Neuronal stem cell (in vitro differentiated cells): ENCODE results near the gene GPR143.

ENCODE experiments used
- DNase-seq: peaks from one replicate; pipeline ENCODE4 v3.0.0-alpha.2; 2013; ENCODE audit warnings: low spot score
- H2AFZ ChIP-seq: one replicate; pipeline ENCODE4 v1.6.1; 2013; ENCODE audit warnings: mild to moderate bottlenecking, low read length, inconsistent platforms
- H2AK5ac ChIP-seq: 2 replicates; pipeline ENCODE4 v1.6.1; 2013; ENCODE audit warnings: low read depth, mild to moderate bottlenecking, inconsistent platforms, low read length, moderate library complexity, mixed read lengths
- H2BK120ac ChIP-seq: 2 replicates; pipeline ENCODE4 v1.6.1; 2013; ENCODE audit warnings: low read depth, mild to moderate bottlenecking, inconsistent platforms, low read length, moderate library complexity, mixed read lengths
- H2BK12ac ChIP-seq: one replicate; pipeline ENCODE4 v1.6.1; 2013; ENCODE audit warnings: low read length, inconsistent platforms
- H2BK15ac ChIP-seq: 2 replicates; pipeline ENCODE4 v1.6.1; 2013; ENCODE audit warnings: mild to moderate bottlenecking, low read length, inconsistent platforms, mixed read lengths
- H2BK5ac ChIP-seq: one replicate; pipeline ENCODE4 v1.6.1; 2013; ENCODE audit warnings: inconsistent platforms, mild to moderate bottlenecking, low read length, moderate library complexity
- H3K14ac ChIP-seq: one replicate; pipeline ENCODE4 v1.6.1; 2013; ENCODE audit warnings: low read length, inconsistent platforms
- H3K18ac ChIP-seq: 2 replicates; pipeline ENCODE4 v1.6.1; 2013; ENCODE audit warnings: low read length, inconsistent platforms
- H3K23ac ChIP-seq: 2 replicates; pipeline ENCODE4 v1.6.1; 2013; ENCODE audit warnings: low read depth, mild to moderate bottlenecking, mixed read lengths, low read length, inconsistent platforms; ENCODE audit not compliant: poor library complexity
- H3K27ac ChIP-seq: replicated peaks from 3 replicates; pipeline ENCODE4 v1.5.1; 2013; ENCODE audit warnings: low read length, inconsistent platforms
- H3K27me3 ChIP-seq, 3 experiments: 2 replicates each; pipeline ENCODE4 v1.6.1; 2013; ENCODE audit warnings: low read length in 3 of 3, mild to moderate bottlenecking in 2 of 3, inconsistent platforms in 1 of 3, low read depth in 1 of 3, mixed read lengths in 1 of 3, moderate library complexity in 1 of 3; ENCODE audit not compliant: control insufficient read depth in 3 of 3, insufficient read depth in 3 of 3
- H3K36me3 ChIP-seq, 2 donors: replicated peaks in 1 of 2; 2 replicates each; pipeline ENCODE4 v1.6.1; 2013; ENCODE audit warnings: low read length in 2 of 2; ENCODE audit not compliant: control insufficient read depth in 2 of 2, insufficient read depth in 2 of 2
- H3K4ac ChIP-seq: 2 replicates; pipeline ENCODE4 v1.6.1; 2013; ENCODE audit warnings: inconsistent platforms, mild to moderate bottlenecking, low read length, moderate library complexity
- H3K4me1 ChIP-seq, 2 donors: 1 replicate in 1 of 2; 2 replicates in 1 of 2; pipeline ENCODE4 v1.6.1; 2013; ENCODE audit warnings: low read length in 2 of 2, low read depth in 1 of 2; ENCODE audit not compliant: control insufficient read depth in 2 of 2, insufficient read depth in 1 of 2
- H3K4me2 ChIP-seq: one replicate; pipeline ENCODE4 v1.6.1; 2013; ENCODE audit warnings: mild to moderate bottlenecking, low read length, inconsistent platforms; ENCODE audit not compliant: insufficient read depth, poor library complexity, severe bottlenecking
- H3K4me3 ChIP-seq, 2 donors: 2 replicates each; pipeline ENCODE4 v1.5.1; 2013; ENCODE audit warnings: low read length in 2 of 2, mild to moderate bottlenecking in 2 of 2, inconsistent platforms in 1 of 2, moderate library complexity in 1 of 2
- H3K79me1 ChIP-seq: one replicate; pipeline ENCODE4 v1.6.1; 2013; ENCODE audit warnings: low read depth, mild to moderate bottlenecking, inconsistent platforms, low read length, moderate library complexity
- H3K9ac ChIP-seq: one replicate; pipeline ENCODE4 v1.6.1; 2013; ENCODE audit warnings: mild to moderate bottlenecking, low read depth, low read length, inconsistent platforms; ENCODE audit not compliant: poor library complexity
- H3K9me3 ChIP-seq, 2 donors: replicated peaks in 1 of 2; 2 replicates each; pipeline versions ENCODE3 to v1.6.1; 2013; ENCODE audit warnings: low read length in 2 of 2, mild to moderate bottlenecking in 2 of 2, inconsistent platforms in 1 of 2, low read depth in 1 of 2, mixed read lengths in 1 of 2, moderate library complexity in 1 of 2; ENCODE audit not compliant: control insufficient read depth in 2 of 2, insufficient read depth in 1 of 2
- H4K8ac ChIP-seq: one replicate; pipeline ENCODE4 v1.6.1; 2013; ENCODE audit warnings: low read depth, mild to moderate bottlenecking, inconsistent platforms, low read length, moderate library complexity
- H4K91ac ChIP-seq: one replicate; pipeline ENCODE4 v1.6.1; 2013; ENCODE audit warnings: low read length, low read depth, mild to moderate bottlenecking, inconsistent platforms; ENCODE audit not compliant: poor library complexity
- WGBS, 2 donors: extraction: QIAGEN DNeasy Blood & Tissue Kit; methylation state at CpG; one replicate each; pipeline ENCODE4 v1.1.7; 2013; ENCODE audit warnings: missing lambda C conversion rate in 2 of 2, mixed read lengths in 1 of 2; ENCODE audit not compliant: insufficient read length in 2 of 2, insufficient replicate concordance in 1 of 2; ENCODE audit errors: extremely low coverage in 2 of 2; 5-methylcytosine and 5-hydroxymethylcytosine counted together

GPR143 gene

GRCh38 chrX:9706421-9706820 lies 59.2 kb downstream of the GPR143 start:
- WGBS, 2 donors: no CpG with 5 or more reads among the region's 4 CpGs
- no peak overlapping the region for H3K4ac ChIP-seq
- H3K27ac ChIP-seq: no peak overlapping the region

GRCh38 chrX:9704876-9705465 lies 60.7 kb downstream of the GPR143 start:
- no peak overlapping the region for H2BK5ac ChIP-seq
- no peak overlapping the region for H2BK12ac ChIP-seq
- H2BK15ac ChIP-seq: no peak overlapping the region
- peaks cover 20 to 49% of the 10 kb centered on the region in 2 donors for H3K36me3 ChIP-seq
- H3K27me3 ChIP-seq: no peaks in the 10 kb centered on the region
- no peak overlapping the region for H3K23ac ChIP-seq
- H3K27ac ChIP-seq: no peak overlapping the region
- H3K18ac ChIP-seq: no peak overlapping the region
- no peak overlapping the region for H3K4me3 ChIP-seq
- H3K4ac ChIP-seq: no peak overlapping the region
- peaks cover 2% of the 10 kb centered on the region for H3K79me1 ChIP-seq
- peaks cover 0 to 4% of the 10 kb centered on the region in 2 donors for H3K9me3 ChIP-seq
- H3K14ac ChIP-seq: no peak overlapping the region
- H3K4me2 ChIP-seq: no peak overlapping the region
- no peak for DNase-seq
- no peak overlapping the region for H3K9ac ChIP-seq
- no CpG with 5 or more reads among the region's 6 CpGs for WGBS, 2 donors
- H2AK5ac ChIP-seq: no peak overlapping the region
- H4K8ac ChIP-seq: no peak overlapping the region
- H2BK120ac ChIP-seq: no peak overlapping the region
- H2AFZ ChIP-seq: no peak overlapping the region
- no peaks in the 10 kb centered on the region for H3K4me1 ChIP-seq
- H4K91ac ChIP-seq: no peak overlapping the region

More at GRCh38 chrX:9706421-9706820, 59.2 kb downstream of the GPR143 start:
- H2BK120ac ChIP-seq: no peak overlapping the region
- no peaks in the 10 kb centered on the region for H3K27me3 ChIP-seq
- H3K9ac ChIP-seq: no peak overlapping the region
- H4K8ac ChIP-seq: no peak overlapping the region
- no peak overlapping the region for H3K4me3 ChIP-seq
- H3K9me3 ChIP-seq: peaks cover under 1 to 4% of the 10 kb centered on the region in 2 donors
- H3K36me3 ChIP-seq: peaks cover 25 to 49% of the 10 kb centered on the region in 2 donors
- H3K14ac ChIP-seq: no peak overlapping the region
- no peak overlapping the region for H4K91ac ChIP-seq
- no peak overlapping the region for H2AK5ac ChIP-seq
- no peak overlapping the region for H2BK5ac ChIP-seq
- no peak overlapping the region for H2BK15ac ChIP-seq
- no peak overlapping the region for H2AFZ ChIP-seq
- H3K79me1 ChIP-seq: peaks cover 2% of the 10 kb centered on the region
- no peak overlapping the region for H3K18ac ChIP-seq
- H3K23ac ChIP-seq: no peak overlapping the region
- DNase-seq: no peak
- no peaks in the 10 kb centered on the region for H3K4me1 ChIP-seq
- H3K4me2 ChIP-seq: no peak overlapping the region
- no peak overlapping the region for H2BK12ac ChIP-seq

DNA sequence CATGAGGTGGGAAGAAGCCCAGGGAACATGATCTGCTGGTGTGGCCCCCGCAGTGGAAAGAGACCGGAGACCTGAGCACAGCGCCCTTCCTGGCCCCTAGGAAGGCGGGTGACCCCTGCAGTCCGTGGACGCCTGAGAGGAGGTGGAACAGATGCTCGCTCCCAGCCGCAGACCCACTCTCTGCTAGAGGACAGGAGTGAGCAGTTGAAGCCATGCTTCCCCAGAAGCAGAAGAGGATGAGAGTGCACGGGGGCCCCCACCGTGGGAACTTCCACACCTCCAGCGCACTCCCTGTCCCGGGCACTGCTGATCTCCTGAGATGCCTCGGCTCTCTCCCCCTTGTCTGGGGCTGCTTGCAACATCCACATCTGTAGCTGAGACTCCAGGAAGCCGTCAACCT lies 62.2 kb downstream of the GPR143 start:
- DNase-seq: no peak
- Histone ChIP-seq H3K18ac (no peak overlapping the region), H3K4me2 (no peak overlapping the region), H3K27me3 (no peaks in the 10 kb centered on the region), H3K9ac (no peak overlapping the region), H4K8ac (no peak overlapping the region), H3K9me3 (peaks cover 0 to 4% of the 10 kb centered on the region in 2 donors), H2AFZ (no peak overlapping the region), H3K4ac (no peak overlapping the region), H2BK15ac (no peak overlapping the region), H3K23ac (no peak overlapping the region), H2BK12ac (no peak overlapping the region), H2AK5ac (no peak overlapping the region), H3K4me1 (no peaks in the 10 kb centered on the region), H3K79me1 (no peaks in the 10 kb centered on the region), H3K14ac (no peak overlapping the region), H3K4me3 (no peak overlapping the region), H3K36me3 (peaks cover 17 to 46% of the 10 kb centered on the region in 2 donors), H2BK5ac (no peak overlapping the region), H3K27ac (no peak overlapping the region), H2BK120ac (no peak overlapping the region), H4K91ac (no peak overlapping the region)
- no CpG with 5 or more reads among the region's 14 CpGs for WGBS, 2 donors

GRCh38 chrX:9701790-9702189 lies 63.9 kb downstream of the GPR143 start:
- Histone ChIP-seq H3K18ac (no peak overlapping the region), H3K4me3 (no peak overlapping the region), H3K27ac (no peak overlapping the region), H3K9me3 (peaks cover 0 to 4% of the 10 kb centered on the region in 2 donors), H2BK5ac (no peak overlapping the region), H3K36me3 (peaks cover 19 to 57% of the 10 kb centered on the region in 2 donors), H4K8ac (no peak overlapping the region), H3K27me3 (no peaks in the 10 kb centered on the region), H2BK12ac (no peak overlapping the region), H3K4ac (no peak overlapping the region), H2AFZ (no peak overlapping the region), H3K14ac (no peak overlapping the region), H3K9ac (no peak overlapping the region), H3K79me1 (no peaks in the 10 kb centered on the region), H2BK15ac (no peak overlapping the region), H3K4me1 (no peaks in the 10 kb centered on the region), H2BK120ac (no peak overlapping the region), H2AK5ac (no peak overlapping the region), H4K91ac (no peak overlapping the region), H3K4me2 (no peak overlapping the region), H3K23ac (no peak overlapping the region)
- no peak for DNase-seq
- WGBS, 2 donors: no CpG with 5 or more reads among the region's 12 CpGs
